Caco-2 (cell line): ENCODE results near the gene SMIM33. TPM values are rescaled to one million over a fixed set of nuclear protein-coding genes. Genes with fewer than 3 reads are reported as not detected.
"Not testable (repeated sequence)": the region's sequence is repeated elsewhere in the genome, so short reads cannot be mapped to it uniquely, and the experiment has no call there.

Experiments used
- BruUV-seq: library from RNA; stranded (reverse); fragments of 400-500 nt; replicated peaks from 2 replicates; lab custom pipeline; 2021; lab: Mats Ljungman, UMichigan
- CTCF ChIA-PET: fragments of 300-600 bp; sonication (Branson Sonifier 250); formaldehyde crosslinking; loops from one replicate; lab custom pipeline; 2022; ENCODE audit warnings: antibody characterized with exemption; lab: Charles Lee
- POLR2A ChIA-PET: fragments of 300-600 bp; sonication (Branson Sonifier 250); formaldehyde crosslinking; loops from one replicate; lab custom pipeline; 2022; ENCODE audit warnings: antibody characterized with exemption; lab: Charles Lee
- DNase-seq, 2 experiments: peaks; one replicate each; pipeline versions ENCODE4 v3.0.0 to v3.0.0-alpha.2; 2020 to 2022
- H3K27me3 ChIP-seq: replicated peaks from 2 replicates; pipeline ENCODE4 v1.6.0; 2011; ENCODE audit warnings: low read length; ENCODE audit not compliant: control insufficient read depth, insufficient read depth
- H3K36me3 ChIP-seq: 2 replicates; pipeline ENCODE4 v1.5.1; 2011; ENCODE audit warnings: low read length; ENCODE audit not compliant: control insufficient read depth, insufficient read depth
- H3K4me1 ChIP-seq: fragments of 250-450 bp; sonication (Bioruptor Pico); 2 replicates; pipeline ENCODE4 v1.5.1; 2020; ENCODE audit warnings: mild to moderate bottlenecking
- H3K4me3 ChIP-seq: 2 replicates; pipeline ENCODE4 v1.5.1; 2011; ENCODE audit warnings: low read depth, mild to moderate bottlenecking, control low read depth, low read length
- H3K9me3 ChIP-seq: fragments of 250-450 bp; sonication (Bioruptor Pico); 2 replicates; pipeline ENCODE4 v1.5.1; 2020; ENCODE audit warnings: mild to moderate bottlenecking, moderate library complexity
- H3K27ac Mint-ChIP-seq: one replicate; pipeline ENCODE4 v1.8.0; 2022; ENCODE audit warnings: mixed read lengths; ENCODE audit not compliant: unreplicated experiment
- H3K27me3 Mint-ChIP-seq: one replicate; pipeline ENCODE4 v1.8.0; 2022; ENCODE audit warnings: mixed read lengths; ENCODE audit not compliant: insufficient read depth, unreplicated experiment
- H3K36me3 Mint-ChIP-seq: one replicate; pipeline ENCODE4 v1.8.0; 2022; ENCODE audit warnings: mild to moderate bottlenecking, mixed read lengths; ENCODE audit not compliant: insufficient read depth, unreplicated experiment
- H3K4me1 Mint-ChIP-seq: one replicate; pipeline ENCODE4 v1.8.0; 2022; ENCODE audit warnings: low read depth, mixed read lengths; ENCODE audit not compliant: unreplicated experiment
- H3K4me3 Mint-ChIP-seq: one replicate; pipeline ENCODE4 v1.8.0; 2022; ENCODE audit warnings: mild to moderate bottlenecking, moderate library complexity, mixed read lengths; ENCODE audit not compliant: unreplicated experiment
- H3K9me3 Mint-ChIP-seq: one replicate; pipeline ENCODE4 v1.8.0; 2022; ENCODE audit warnings: mixed read lengths; ENCODE audit not compliant: unreplicated experiment
- CTCF ChIP-seq, 2 experiments: fragments of 200-600 bp in 1 of 2; IDR thresholded peaks; 1 replicate in 1 of 2; 2 replicates in 1 of 2; pipeline versions ENCODE4 v1.5.1 to v1.8.0; 2011 to 2022; ENCODE audit warnings: antibody characterized with exemption in 1 of 2, control low read depth in 1 of 2, inconsistent platforms in 1 of 2, low read depth in 1 of 2, low read length in 1 of 2, mild to moderate bottlenecking in 1 of 2, moderate library complexity in 1 of 2; ENCODE audit not compliant: insufficient read depth in 1 of 2, severe bottlenecking in 1 of 2, unreplicated experiment in 1 of 2
- intact Hi-C: fragments of 100-400 bp; cut with micrococcal nuclease; formaldehyde crosslinking; loops from one replicate; pipeline ENCODE4 v1.10.0; 2022; ENCODE audit not compliant: unreplicated experiment
- total RNA-seq: library from RNA; stranded (reverse); gene quantifications from 2 replicates; pipeline ENCODE4 v1.2.3, GENCODE V29; 2022

SMIM33 gene
- total RNA-seq, 1 experiment from 2014 or later, result not detected

- intact Hi-C loops, result loop anchor here (5.0 kb wide), 1 partner anchor 37 kb away; no protein-coding TSS in a partner anchor
- Mint-ChIP-seq H3K4me1 (no peaks in the 10 kb centered on the region), H3K27ac (no peak overlapping the region), H3K36me3 (no peaks in the 10 kb centered on the region), H3K27me3 (no peaks in the 10 kb centered on the region), H3K9me3 (no peaks in the 10 kb centered on the region), H3K4me3 (no peak overlapping the region)
- ChIA-PET CTCF (no interaction called here), POLR2A (no interaction called here)
- no peak for DNase-seq
- H3K36me3 ChIP-seq, result no peaks in the 10 kb centered on the region
- H3K4me3 ChIP-seq, result no peak overlapping the region
- no peak for TF ChIP-seq CTCF (IDR thresholded peaks at IDR 0.05; ENCODE audit: insufficient read depth in 1 of 2, low read depth in 1 of 2, low read length in 1 of 2, severe bottlenecking in 1 of 2, unreplicated experiment in 1 of 2)
- no TSS peak for BruUV-seq
- peaks cover 12% of the 10 kb centered on the region; the same call in 1 of the 2 replicates for H3K4me1 ChIP-seq
- no peaks in the 10 kb centered on the region for H3K27me3 ChIP-seq
- no peaks in the 10 kb centered on the region for H3K9me3 ChIP-seq
These were observed 4.3 kb downstream of the SMIM33 start for GRCh38 chr5:139474890-139475791.

GRCh38 chr5:139475865-139476617, 5.2 kb downstream of the SMIM33 start:
- H3K4me3 ChIP-seq, result no peak overlapping the region
- ChIA-PET CTCF (no interaction called here), POLR2A (interaction anchor here (0.7 kb wide), 1 partner anchor 185 kb away, joined by 3 read pairs; no protein-coding TSS in a partner anchor)
- H3K27me3 ChIP-seq, result no peaks in the 10 kb centered on the region
- TF ChIP-seq CTCF (IDR thresholded peaks at IDR 0.05; ENCODE audit: insufficient read depth in 1 of 2, low read depth in 1 of 2, low read length in 1 of 2, severe bottlenecking in 1 of 2, unreplicated experiment in 1 of 2), result no peak
- DNase-seq, result no peak
- BruUV-seq, result no TSS peak
- no peaks in the 10 kb centered on the region for H3K36me3 Mint-ChIP-seq
- no peaks in the 10 kb centered on the region for H3K27me3 Mint-ChIP-seq
- no peaks in the 10 kb centered on the region for H3K4me1 Mint-ChIP-seq
- no peak overlapping the region for H3K27ac Mint-ChIP-seq
- peaks cover 12% of the 10 kb centered on the region; the same call in 1 of the 2 replicates for H3K4me1 ChIP-seq
- intact Hi-C loops, result loop anchor here (5.0 kb wide), 1 partner anchor 36 kb away; no protein-coding TSS in a partner anchor
- no peaks in the 10 kb centered on the region for H3K36me3 ChIP-seq
- H3K4me3 Mint-ChIP-seq, result no peak overlapping the region
- H3K9me3 ChIP-seq, result no peaks in the 10 kb centered on the region
- no peaks in the 10 kb centered on the region for H3K9me3 Mint-ChIP-seq

GRCh38 chr5:139478657-139479423, 8.0 kb downstream of the SMIM33 start:
- H3K9me3 Mint-ChIP-seq, H3K4me3 Mint-ChIP-seq, H3K4me3 ChIP-seq, H3K27ac Mint-ChIP-seq, H3K36me3 ChIP-seq, H3K9me3 ChIP-seq, POLR2A ChIA-PET, H3K4me1 Mint-ChIP-seq, H3K4me1 ChIP-seq, H3K27me3 Mint-ChIP-seq, BruUV-seq, H3K36me3 Mint-ChIP-seq, DNase-seq, H3K27me3 ChIP-seq: not testable (repeated sequence)
- CTCF ChIA-PET, result interaction anchor here (0.8 kb wide), 1 partner anchor 40 kb away, joined by 3 read pairs; the partner anchor contains the start of gene DNAJC18
- intact Hi-C loops, result loop anchor here (5.0 kb wide), 1 partner anchor 33 kb away; no protein-coding TSS in a partner anchor

GRCh38 chr5:139479729-139480128, 8.9 kb downstream of the SMIM33 start:
- H3K27me3 ChIP-seq, DNase-seq, CTCF ChIA-PET, H3K36me3 ChIP-seq, H3K4me3 Mint-ChIP-seq, H3K27me3 Mint-ChIP-seq, H3K9me3 Mint-ChIP-seq, H3K36me3 Mint-ChIP-seq, H3K9me3 ChIP-seq, H3K4me1 ChIP-seq, BruUV-seq, H3K4me3 ChIP-seq, H3K27ac Mint-ChIP-seq, H3K4me1 Mint-ChIP-seq, POLR2A ChIA-PET: not testable (repeated sequence)
- intact Hi-C loops, result loop anchor here (5.0 kb wide), 1 partner anchor 33 kb away; no protein-coding TSS in a partner anchor
